HG03064 (cell line): ENCODE data around the gene LRP1B.
A peak's percentile ranks its signal among the peaks of the same experiment; 100 is the strongest.

ENCODE experiments used
- ATAC-seq: cut with Tn5 transposase; IDR thresholded peaks from one replicate; pipeline ENCODE4 v1.9.1; 2021; ENCODE audit warnings: low read depth; ENCODE audit not compliant: unreplicated experiment

The LRP1B gene

GRCh38 chr2:142131010-142131669 lies at the start of gene LRP1B:
Gene LRP1B, minus strand, starts transcription at chr2:142131016. Its CDS starts 287 bp downstream, at chr2:142130729.
- no peak for ATAC-seq

- ATAC-seq, result no peak
Measured at GRCh38 chr2:142179686-142180085, 48.9 kb upstream of the LRP1B start.

GRCh38 chr2:142178604-142179003 lies 47.8 kb upstream of the LRP1B start:
- no peak for ATAC-seq

GRCh38 chr2:142176941-142177340 lies 46.1 kb upstream of the LRP1B start:
- ATAC-seq, result no peak

GRCh38 chr2:142175813-142176338 lies 45.1 kb upstream of the LRP1B start:
- ATAC-seq, result no peak

- ATAC-seq, result no peak
Measured at GRCh38 chr2:142174176-142174575, 43.4 kb upstream of the LRP1B start.

GRCh38 chr2:142170847-142171246 lies 40.0 kb upstream of the LRP1B start:
- no peak for ATAC-seq

- ATAC-seq, result peak; percentile 99
Measured at GRCh38 chr2:142165790-142166189, 35.0 kb upstream of the LRP1B start.

GRCh38 chr2:142153601-142154000 lies 22.8 kb upstream of the LRP1B start:
- no peak for ATAC-seq

- no peak for ATAC-seq
Measured at GRCh38 chr2:142150453-142150852, 19.6 kb upstream of the LRP1B start.

- ATAC-seq, result no peak
Measured at GRCh38 chr2:142144547-142144946, 13.7 kb upstream of the LRP1B start.

GRCh38 chr2:142142595-142142994 lies 11.8 kb upstream of the LRP1B start:
- no peak for ATAC-seq

GRCh38 chr2:142140434-142140845 lies 9.6 kb upstream of the LRP1B start:
- no peak for ATAC-seq

- no peak for ATAC-seq
Measured at GRCh38 chr2:142139384-142139783, 8.6 kb upstream of the LRP1B start.

GRCh38 chr2:142136571-142136970 lies 5.8 kb upstream of the LRP1B start:
- no peak for ATAC-seq

- ATAC-seq, result no peak
Measured at GRCh38 chr2:142134911-142135310, 4.1 kb upstream of the LRP1B start.

GRCh38 chr2:142130111-142131009 lies 456 bp downstream of the LRP1B start:
- no peak for ATAC-seq

GRCh38 chr2:142128105-142128504 lies 2.7 kb downstream of the LRP1B start:
- ATAC-seq, result no peak

- no peak for ATAC-seq
Measured at GRCh38 chr2:142127248-142127647, 3.6 kb downstream of the LRP1B start.

- no peak for ATAC-seq
Measured at GRCh38 chr2:142124706-142125105, 6.1 kb downstream of the LRP1B start.

GRCh38 chr2:142119347-142119746 lies 11.5 kb downstream of the LRP1B start:
- ATAC-seq, result no peak
